GM12873 (cell line): ENCODE results near the gene ABTB2.

Source experiments
- CTCF ChIP-seq: IDR thresholded peaks from 2 replicates; pipeline ENCODE4 v1.5.1; 2012; ENCODE audit warnings: low read depth, mild to moderate bottlenecking, moderate library complexity, low read length, control low read depth; ENCODE audit not compliant: insufficient read depth; ENCODE audit errors: missing control alignments

The ABTB2 gene

GRCh38 chr11:34216706-34217105, 141.1 kb downstream of the ABTB2 start:
- no peak for TF ChIP-seq CTCF

DNA sequence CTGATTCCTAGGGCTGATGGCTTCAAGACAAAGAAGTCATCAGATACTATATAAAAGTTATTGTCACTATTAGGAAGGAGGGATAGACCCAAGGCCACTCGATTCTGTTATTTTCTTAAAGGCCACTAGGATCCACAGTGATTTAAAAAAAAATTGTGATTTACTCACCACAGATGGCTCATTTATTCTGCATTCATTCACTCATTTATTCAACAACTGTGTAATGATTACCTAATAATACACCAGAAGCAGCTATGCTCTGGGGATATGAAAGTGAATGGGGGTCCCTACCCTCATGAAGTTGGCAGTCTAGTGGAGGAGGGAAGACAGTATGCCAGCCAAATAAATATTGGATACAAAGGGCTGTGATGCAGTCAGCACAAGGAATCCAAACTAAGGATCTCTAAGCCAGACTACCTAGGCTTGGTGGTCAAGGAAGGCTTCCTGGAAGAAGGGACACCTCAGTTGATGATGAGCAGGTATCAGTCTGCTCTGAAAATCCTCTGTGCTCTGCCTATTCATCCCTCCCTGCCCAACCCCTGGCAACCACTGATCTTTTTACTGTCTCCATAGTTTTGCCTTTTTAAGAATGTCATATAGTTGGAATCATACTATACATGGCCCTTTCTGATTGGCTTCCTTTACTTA, 141.9 kb downstream of the ABTB2 start:
- no peak for TF ChIP-seq CTCF

GRCh38 chr11:34214961-34215805, 142.6 kb downstream of the ABTB2 start:
- TF ChIP-seq CTCF: no peak

DNA sequence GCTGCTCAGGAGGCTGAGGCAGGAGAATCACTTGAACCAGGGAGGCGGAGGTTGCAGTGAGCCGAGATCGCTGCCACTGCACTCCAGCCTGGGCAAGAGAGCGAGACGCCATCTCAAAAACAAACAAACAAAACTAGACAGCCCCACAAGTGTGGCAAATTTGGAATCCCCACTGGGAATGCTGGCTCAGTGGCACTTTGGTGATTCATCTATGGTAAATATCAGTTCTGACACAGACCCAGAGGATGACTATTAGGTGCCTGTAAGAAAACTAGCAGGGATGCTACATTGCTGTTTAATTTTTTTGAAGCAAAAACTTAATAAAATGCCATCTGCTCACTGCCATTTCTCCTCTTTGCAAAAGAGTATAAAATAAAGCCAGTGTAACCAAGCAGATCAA, 144.4 kb downstream of the ABTB2 start:
- no peak for TF ChIP-seq CTCF

GRCh38 chr11:34212566-34212965, 145.2 kb downstream of the ABTB2 start:
- TF ChIP-seq CTCF: no peak

- TF ChIP-seq CTCF: peak; percentile 5
Observed at GRCh38 chr11:34209809-34210208, 148.0 kb downstream of the ABTB2 start.

GRCh38 chr11:34208266-34209135, 149.3 kb downstream of the ABTB2 start:
- no peak for TF ChIP-seq CTCF
